ENCODE measurements around the gene LGR6.
"Not testable (repeated sequence)": the region's sequence is repeated elsewhere in the genome, so short reads cannot be mapped to it uniquely, and the experiment has no call there.

DNA sequence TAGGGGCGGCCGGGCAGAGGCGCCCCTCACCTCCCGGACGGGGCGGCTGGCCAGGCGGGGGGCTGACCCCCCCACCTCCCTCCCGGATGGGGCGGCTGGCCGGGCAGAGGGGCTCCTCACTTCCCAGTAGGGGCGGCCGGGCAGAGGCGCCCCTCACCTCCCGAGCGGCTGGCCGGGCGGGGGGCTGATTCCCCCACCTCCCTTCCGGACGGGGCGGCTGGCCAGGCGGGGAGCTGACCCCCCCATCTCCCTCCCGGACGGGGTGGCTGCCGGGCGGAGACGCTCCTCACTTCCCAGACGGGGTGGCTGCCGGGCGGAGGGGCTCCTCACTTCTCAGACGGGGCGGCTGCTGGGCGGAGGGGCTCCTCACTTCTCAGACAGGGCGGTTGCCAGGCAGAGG, 2.2 kb upstream of the LGR6 start:
- TF ChIP-seq, protein P1, sequence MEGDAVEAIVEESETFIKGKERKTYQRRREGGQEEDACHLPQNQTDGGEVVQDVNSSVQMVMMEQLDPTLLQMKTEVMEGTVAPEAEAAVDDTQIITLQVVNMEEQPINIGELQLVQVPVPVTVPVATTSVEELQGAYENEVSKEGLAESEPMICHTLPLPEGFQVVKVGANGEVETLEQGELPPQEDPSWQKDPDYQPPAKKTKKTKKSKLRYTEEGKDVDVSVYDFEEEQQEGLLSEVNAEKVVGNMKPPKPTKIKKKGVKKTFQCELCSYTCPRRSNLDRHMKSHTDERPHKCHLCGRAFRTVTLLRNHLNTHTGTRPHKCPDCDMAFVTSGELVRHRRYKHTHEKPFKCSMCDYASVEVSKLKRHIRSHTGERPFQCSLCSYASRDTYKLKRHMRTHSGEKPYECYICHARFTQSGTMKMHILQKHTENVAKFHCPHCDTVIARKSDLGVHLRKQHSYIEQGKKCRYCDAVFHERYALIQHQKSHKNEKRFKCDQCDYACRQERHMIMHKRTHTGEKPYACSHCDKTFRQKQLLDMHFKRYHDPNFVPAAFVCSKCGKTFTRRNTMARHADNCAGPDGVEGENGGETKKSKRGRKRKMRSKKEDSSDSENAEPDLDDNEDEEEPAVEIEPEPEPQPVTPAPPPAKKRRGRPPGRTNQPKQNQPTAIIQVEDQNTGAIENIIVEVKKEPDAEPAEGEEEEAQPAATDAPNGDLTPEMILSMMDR (IDR thresholded peaks at IDR 0.05; ENCODE audit: low read depth, low read length), result not testable (repeated sequence)
- not testable (repeated sequence) for TF ChIP-seq POLR2A (IDR thresholded peaks at IDR 0.05; ENCODE audit: extremely low read depth, insufficient read length); MYC (IDR thresholded peaks at IDR 0.05; ENCODE audit: low read depth, low read length)
- TF ChIP-seq, protein P2, sequence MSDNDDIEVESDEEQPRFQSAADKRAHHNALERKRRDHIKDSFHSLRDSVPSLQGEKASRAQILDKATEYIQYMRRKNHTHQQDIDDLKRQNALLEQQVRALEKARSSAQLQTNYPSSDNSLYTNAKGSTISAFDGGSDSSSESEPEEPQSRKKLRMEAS (IDR thresholded peaks at IDR 0.05; ENCODE audit: low read depth, low read length), result not testable (repeated sequence)

All from NB4 (cell line).